Activated gamma-delta T cell treated with anti-CD3 and anti-CD28 coated beads, Interleukin-2, amount 50 U/mL, for 16 hours (primary cell): ENCODE measurements around the gene FGD5.
"Not testable (repeated sequence)": the region's sequence is repeated elsewhere in the genome, so short reads cannot be mapped to it uniquely, and the experiment has no call there.

Source experiments
- DNase-seq: peaks from one replicate; pipeline ENCODE4 v3.0.0-alpha.2; 2020; ENCODE audit warnings: low read depth

The FGD5 gene

DNA sequence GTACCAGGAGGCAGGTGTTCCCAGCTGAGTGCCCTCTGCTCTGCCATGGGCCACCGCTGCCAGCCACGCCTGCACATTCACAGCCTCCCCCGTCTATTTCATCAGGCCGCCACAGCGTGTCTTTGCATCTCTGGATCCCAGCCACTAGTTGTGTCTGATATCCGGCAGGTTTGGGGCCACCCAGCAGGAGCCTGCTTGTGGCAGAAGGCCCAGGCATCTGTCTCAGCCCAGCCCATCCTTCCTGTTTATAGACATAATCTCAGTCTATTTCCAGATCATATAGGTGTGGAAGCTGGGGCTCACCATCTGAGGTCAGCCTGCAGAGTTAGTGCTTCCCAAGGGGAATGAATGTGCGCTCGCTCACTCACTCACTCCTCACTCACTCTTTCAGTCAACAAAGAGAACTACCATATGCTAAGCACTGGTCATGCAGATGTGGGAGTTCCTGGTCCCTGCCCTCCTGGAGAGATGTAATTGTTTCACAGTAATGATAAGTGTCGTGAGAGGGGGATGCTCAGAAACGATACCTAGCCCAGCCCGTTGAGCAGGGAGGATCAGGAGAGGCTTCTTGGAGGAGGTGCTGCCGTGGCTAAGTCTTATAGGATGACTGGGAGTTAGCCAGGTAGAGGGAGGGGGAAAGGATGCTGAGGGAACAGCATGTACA, 60.6 kb downstream of the FGD5 start:
- DNase-seq: no peak

DNA sequence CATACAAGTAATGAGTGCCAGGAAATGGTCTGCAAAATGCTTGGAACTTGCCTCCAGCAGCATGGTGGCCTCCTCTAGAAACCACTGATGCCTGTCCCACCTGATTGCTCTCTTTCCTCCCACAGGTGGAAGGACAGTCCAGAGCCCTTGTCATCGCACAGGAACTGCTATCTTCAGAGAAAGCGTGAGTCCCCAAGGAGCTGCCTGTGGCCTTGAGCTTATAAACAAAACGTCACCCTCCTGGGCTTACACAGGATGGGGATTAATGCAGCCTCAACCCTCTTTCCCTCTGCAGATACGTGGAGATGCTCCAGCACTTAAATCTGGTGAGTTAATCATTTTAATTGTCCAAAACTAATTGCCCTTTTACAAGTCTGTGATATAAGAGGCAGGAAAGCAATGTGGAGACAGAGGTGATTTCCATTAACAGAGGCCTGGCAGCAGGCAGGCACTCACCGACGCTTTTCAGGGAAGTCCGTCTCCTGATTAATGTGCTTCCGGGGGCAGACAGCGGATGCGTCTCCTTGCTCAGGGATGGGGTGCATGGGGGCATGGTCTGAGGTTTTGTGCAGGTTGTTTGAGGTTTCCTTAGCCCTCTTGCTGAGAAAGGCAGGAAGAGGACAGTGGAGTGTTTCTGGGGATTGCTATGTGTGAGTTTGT, 61.8 kb downstream of the FGD5 start:
- DNase-seq: no peak

DNA sequence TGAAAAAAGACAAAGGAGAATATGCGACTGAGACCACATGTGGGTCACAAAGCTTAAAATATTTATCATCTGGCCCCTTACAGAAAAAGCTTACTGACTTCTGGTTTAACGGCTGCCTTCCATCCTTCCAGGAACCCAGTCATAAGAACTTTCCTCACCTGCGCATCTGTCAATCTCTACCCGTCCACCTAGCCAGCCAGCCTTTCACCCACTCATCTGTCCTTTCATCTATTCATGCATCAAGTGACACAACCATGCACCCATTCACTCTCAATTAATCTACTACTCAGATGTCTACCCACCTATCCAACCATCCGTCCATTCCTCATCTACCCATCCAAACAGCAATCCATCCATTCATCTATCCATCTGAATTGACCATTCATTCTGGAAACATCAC, 64.5 kb downstream of the FGD5 start:
- no peak for DNase-seq

DNA sequence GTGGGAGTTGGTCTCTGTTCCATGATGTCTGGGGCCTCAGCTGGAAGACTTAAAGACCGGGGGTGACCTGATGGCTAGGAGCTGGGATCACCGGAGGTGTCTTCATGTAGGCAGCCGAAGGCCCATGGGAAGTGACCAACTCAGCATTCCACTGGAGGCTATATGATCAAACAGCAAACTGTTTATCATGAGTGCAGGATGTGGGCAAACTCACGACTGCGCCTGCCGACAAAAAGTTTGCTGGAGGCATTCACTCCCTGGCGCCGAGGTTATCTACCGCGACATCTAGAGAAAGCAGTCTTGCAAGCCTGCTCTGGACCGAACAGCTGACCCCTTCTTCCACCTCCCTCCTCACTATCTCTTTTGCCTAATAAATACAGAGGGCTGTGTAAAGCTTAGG, 65.9 kb downstream of the FGD5 start:
- no peak for DNase-seq

DNA sequence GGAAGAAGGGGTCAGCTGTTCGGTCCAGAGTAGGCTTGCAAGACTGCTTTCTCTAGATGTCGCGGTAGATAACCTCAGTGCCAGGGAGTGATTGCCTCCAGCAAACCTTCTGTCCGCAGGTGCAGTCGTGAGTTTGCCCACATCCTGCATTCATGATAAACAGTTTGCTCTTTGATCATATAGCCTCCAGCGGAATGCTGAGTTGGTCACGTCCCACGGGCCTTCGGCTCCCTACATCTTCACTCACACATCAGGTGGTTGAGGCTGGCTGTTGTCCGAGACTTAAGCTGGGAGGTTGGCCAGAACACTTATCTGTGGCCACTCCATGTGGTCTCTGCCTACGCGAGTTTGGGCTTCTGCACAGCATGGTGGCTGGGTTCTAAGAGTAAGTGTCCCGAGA, 66.5 kb downstream of the FGD5 start:
- no peak for DNase-seq

DNA sequence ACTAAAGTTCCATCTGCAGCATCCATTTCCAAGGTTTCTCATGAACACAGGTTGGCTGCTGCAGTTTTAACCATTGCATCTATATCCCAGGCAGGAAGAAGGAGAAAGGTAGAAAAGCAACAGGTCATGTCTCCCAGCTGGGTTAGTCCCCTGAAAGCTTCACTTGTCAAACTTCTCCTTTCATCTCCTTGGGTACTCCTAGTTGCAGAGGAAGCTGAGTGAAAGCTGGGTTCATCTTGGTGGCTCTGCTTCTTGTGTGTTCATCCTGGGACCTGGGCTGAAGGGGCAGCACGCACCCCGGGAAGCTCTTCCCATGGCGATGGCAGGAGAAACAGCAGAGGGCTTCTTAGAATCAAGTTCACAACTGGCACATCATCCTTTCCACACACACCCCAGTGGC, 67.3 kb downstream of the FGD5 start:
- DNase-seq: no peak

DNA sequence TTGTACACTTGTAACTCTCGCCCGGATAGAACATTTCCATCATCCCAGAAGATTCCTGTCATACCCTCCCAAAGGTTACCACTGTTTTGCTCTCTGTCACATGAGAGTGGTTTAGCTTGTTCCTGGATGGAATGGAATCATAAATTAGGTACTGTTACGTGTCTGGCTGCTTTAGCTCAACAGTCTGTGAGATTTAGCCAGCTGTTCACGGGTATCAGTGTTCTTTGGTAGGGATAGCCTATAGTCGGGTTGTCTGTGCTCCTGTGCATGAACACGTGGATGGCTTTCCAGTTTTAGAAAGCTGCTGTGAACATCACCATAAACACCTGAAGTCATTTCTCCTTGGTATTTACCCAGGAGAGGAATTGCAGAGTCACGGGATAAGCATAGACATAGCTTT, 70.4 kb downstream of the FGD5 start:
- no peak for DNase-seq

DNA sequence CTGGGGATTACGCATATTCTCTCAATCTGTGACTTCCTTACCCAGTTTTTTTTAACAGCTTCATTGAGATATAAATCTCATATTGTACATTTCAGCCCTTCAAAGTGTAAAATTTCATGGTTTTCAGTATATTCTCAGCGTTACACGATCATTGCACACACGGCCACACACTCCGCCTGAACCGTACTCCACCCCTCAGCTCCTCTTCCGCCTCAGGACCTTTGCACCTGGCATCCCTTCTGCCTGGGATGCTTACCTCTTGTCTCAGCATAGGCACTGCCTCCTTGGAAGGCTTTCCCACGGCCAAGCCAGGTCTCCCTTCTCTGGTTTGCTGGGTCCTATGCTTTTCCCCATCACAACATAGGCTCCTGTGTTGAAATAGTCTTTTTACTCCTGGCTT, 71.2 kb downstream of the FGD5 start:
- no peak for DNase-seq

DNA sequence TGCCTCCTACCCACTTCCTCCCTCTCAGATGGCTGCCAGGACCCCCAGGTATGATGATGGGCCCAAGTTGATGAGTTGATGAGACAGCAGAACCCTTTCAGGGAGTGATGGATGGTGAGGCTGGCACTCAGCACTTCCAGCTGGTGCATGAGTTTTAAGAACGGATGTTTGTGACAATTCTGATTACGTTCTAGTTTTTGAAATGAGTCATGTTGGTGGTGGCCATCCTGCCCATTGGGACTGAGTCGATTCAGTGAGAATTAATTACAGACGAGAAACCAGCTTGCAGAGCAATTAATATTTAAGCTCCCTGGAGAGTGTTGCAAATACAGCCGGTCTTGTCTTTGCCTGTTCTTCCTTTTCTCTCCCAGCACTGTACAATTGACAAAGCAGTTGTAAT, 71.7 kb downstream of the FGD5 start:
- no peak for DNase-seq

DNA sequence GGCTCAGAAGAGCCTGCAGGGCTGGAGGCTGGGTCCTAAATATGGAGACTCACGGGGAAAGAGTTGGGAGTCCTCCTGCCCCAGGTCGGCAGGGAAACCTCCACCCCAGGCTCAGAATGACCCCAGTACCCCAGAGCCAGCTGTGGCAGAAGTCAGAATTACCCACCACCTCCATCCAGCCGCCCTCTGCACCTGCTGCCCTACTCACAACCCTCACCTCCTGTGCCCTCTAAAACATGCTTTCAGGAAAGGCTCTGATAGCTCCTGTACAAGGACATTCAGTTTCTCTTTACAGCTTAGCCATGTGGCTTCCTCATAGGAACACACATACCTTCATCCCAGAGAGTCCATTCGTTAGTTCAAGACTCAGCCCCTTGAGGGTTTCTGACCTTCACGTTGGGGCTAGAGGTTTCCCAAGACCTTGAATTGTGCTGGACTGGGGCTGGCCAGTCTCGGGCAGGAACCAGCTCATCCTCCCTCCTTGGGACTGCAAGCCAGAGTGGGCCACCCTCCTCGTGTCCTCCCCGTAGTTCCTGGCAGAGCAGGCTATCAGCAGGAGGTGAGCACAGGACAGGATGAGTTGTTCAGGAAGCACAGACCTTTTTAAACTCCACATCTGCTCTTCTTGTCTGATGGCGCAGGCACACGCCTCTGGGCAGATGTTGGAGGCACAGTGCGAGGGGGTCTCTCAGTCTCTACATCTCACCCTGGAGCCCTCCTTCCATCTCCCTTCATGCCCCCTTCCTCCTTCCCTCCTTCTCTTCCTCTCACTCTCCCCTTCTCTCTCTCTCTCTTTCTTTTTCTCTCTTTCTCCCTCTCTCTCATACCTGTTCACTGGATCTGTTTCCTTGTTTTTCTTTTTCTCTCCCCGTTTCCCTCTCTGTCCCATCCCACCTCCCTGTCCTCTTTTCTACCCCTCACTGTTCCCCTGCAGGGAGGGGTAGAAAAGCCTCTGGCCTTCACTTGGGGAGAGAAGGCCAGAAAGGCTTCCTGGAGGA, 72.7 kb downstream of the FGD5 start:
- no peak for DNase-seq

DNA sequence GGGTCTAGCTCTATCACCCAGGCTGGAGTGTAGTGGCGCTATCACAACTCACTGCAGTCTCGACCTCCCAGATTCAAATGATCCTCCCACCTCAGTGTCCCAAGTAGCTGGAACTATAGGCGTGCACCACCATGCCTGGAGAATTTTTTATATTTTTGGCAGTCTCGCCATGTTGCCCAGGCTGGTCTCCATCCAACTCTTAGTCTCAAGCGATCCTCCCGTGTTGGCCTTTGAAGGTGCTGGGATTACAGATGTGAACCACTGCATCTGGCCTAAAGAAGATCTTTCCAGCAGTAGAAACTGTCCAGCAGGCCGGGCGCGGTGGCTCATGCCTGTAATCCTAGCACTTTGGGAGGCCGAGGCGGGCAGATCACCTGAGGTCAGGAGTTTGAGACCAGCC, 73.5 kb downstream of the FGD5 start:
- no peak for DNase-seq

DNA sequence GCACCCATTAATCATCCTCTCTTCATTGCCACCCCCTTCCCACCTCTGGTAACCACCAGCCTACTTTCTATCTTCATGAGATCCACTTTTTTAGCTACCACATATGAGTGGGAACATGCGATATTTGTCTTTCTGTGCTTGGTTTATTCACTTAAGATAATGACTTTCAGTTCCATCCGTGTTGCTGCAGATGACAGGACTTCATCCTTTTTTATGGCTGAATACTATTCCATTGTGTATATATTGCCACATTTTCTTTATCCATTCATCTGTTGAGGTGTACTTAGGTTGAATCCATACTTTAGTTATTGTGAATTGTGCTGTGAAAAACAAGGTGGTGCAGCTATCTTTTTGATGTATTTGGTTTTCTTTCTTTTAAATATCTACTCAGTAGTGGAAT, 75.3 kb downstream of the FGD5 start:
- no peak for DNase-seq

DNA sequence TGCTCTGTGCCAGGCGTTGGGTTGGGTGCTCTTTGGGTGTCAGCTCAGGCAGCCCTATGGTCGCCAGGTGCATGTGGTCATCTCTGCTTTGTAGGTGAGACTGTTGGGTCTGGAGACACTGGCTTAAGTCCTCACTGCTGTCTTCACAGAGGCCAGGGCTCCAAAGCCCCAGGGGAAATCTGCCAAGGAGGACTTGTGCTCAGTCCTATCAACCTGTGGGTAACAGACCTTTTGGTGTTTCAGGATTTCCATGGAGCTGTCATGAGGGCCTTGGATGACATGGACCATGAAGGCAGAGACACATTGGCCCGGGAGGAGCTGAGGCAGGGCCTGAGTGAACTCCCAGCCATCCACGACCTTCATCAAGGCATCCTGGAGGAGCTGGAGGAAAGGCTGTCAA, 78.5 kb downstream of the FGD5 start:
- no peak for DNase-seq

DNA sequence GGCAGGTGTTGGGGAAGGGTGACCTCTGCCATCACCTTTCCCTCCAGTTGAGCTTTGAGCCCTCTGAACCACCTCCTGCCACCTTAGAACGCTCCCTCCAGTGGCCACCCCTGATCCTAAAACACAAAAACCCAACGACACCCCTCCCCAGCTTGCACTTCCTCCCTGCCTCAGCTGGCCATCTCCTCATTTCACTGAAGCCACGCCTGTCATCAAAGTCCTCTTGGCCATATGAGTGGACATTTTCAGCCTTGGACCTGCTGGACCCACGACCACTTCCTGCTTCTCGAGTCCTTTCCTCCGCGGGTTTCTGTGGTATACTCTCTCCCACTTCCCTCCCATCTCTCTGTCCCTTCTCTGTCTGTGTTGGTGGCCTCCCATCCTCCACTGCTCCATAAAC, 80.2 kb downstream of the FGD5 start:
- DNase-seq: no peak

DNA sequence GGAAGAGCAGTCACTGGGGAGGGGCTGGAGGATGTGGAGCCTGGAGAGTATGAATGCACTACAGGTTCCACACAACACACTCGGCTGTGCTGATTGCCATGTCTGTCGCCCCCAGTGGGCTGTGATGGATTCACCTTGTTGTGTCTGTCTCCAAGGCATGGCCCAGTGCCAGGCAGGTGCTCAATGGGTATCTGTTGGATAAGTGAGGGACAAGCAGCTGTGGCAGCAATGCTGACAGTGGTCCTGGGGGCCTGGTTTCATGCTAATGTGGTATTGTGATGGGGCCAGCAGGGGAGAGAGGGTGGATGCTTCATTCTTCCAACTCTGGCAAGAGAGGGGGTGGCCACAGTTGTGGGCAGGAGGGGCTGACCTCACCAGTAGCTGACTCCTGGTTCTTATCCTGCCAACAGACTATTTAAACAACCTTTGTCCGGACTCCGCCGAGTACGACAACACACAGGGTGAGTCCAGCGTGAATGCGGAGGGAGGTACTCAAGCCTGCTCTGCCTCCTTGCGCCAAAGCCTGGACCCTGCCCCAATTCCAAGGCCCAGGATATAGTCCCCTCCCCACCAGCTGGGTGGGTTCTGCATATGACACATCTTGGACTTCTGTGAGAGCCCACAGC, 81.3 kb downstream of the FGD5 start:
- no peak for DNase-seq

DNA sequence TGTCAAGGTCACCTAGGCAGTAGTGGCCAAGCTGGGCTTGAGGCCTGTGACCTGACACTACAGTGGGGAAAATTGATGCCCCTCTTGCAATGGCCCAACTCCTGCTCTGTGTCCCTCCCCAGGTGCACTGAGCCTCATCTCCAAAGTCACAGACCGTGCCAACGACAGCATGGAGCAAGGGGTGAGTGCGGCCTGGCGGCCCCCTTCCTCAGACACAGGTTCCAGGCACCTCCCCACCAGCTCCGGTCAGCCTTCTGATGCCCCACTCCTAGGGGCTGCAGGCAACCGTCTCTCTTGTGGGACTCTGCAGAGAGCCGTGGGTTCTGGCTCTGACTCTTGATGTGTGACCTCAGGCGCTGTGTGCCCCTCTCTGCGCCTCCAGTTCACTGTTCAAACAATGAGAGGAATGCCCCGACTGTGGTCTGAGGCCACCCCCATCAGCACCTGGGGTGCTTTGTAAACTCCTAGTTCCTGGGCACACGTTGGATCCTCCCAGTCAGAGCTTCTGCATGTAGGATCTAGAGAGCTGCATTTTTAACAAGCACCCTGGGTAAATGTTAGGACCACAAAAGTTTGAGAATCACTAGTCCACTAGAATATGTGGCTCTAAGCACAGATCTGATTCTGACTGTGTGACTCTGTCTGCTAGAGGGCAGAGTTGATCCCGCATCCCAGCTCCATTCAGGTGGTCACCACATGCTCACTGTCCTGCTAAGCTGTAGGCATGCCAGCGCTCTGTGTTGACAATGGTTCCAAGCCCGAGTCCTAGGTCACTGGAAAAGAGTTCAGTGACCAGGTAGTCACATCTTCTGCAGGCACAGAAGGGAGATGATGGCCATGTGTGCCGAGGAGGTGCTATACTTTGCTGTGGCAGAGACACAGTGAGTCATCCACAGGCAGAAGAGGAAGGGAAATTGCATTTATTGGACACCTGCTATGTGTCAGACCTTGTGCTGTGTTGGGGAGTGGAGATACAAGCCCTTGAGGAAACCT, 82.4 kb downstream of the FGD5 start:
- no peak for DNase-seq

DNA sequence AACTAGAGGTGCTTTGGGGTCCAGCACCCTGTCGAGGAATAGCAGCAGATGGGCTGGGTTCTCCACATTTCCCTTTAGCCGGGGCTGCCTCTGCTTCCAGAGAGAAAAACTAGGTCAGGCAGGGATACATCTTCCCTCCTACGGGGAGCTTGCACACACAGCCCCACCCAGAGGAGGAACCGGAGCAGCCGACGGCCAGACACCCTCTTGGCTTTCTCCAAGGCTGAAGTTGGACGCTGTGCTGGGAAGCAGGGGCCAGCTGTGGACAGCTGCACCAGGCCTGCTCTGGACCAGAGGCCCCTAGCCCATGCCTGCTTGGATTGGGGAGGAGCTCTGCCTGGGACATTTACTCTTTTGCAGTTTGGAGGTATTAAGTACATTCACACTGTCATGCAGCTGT, 84.0 kb downstream of the FGD5 start:
- no peak for DNase-seq

DNA sequence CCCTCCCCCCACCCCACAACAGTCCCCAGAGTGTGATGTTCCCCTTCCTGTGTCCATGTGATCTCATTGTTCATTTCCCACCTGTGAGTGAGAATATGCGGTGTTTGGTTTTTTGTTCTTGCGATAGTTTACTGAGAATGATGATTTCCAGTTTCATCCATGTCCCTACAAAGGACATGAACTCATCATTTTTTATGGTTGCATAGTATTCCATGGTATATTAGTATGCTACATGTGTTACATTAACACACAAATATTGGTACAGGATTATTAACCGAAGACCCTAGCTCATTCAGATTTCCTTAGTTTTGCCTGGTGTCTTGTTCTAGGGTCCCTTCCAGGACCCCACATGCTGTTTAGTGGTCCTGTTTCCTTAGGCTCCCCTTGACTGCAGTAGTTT, 84.7 kb downstream of the FGD5 start:
- not testable (repeated sequence) for DNase-seq

DNA sequence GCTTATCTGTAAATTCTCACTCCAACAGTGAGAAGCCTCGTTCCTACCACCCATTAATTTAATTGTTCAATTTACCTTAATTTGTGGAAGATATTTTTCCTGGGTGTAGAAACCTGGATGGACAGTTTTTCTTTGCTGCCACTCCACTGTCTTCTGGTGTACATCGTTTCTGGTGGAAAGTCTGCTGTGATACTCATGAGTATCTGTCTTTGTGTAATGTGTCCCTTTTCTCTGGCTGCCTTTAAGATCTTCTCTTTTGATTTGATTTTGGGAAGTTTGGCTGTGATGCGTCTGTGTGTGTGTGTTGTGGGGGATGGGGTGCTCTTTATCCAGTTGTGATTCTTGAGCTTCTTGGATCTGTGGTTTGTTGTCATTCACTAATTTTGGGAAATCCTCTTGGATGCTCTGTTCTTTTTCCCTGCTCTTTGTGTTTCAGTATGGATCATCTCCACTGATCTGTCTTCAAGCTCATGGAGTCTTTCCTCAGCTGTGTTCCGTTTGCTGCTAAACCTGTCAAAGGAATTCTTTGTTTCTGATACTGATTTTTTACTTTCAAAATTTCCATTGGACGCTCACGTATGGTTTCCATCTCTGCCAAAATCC, 86.4 kb downstream of the FGD5 start:
- DNase-seq: no peak

DNA sequence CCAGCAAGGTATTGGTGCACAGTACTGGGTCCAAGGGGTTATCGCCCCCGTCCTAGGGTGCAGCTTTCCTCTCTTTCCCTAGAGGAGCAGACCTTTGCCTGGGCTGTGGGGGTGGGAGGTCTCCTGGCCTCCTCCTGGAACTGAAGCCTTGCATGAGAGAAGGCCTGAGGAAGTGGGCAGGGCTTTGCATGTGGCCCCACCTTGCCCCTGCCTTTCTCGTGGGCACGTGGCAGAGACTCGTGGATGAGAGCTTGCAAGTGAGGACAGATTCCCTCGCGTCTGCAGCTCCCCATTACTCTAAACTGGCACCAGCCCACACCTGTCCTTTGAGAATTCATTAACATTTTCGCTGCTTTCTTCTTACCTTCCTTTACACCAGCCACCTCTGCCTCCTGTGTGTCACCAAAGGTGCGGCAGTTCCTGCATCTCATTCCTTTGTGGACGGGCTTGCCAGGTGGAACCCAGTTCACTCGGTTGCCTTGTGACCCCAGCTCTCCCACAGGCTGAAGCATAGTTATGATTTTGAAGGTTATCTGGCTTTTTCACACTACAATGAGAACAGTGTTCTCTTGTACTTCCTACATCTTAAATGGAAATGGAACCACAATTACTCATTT, 87.7 kb downstream of the FGD5 start:
- DNase-seq: no peak
